H1 (cell line): ENCODE results near the gene DGCR8.

ENCODE experiments used
- ATF3 ChIP-seq: IDR thresholded peaks from 2 replicates; pipeline ENCODE4 v1.6.1; 2011; ENCODE audit warnings: low read depth, mild to moderate bottlenecking, low read length; ENCODE audit not compliant: insufficient read depth
- EP300 ChIP-seq, 2 experiments: IDR thresholded peaks; 1 replicate in 1 of 2; 2 replicates in 1 of 2; pipeline ENCODE4 v1.6.1; 2011 to 2012; ENCODE audit warnings: low read depth in 2 of 2, low read length in 2 of 2, mild to moderate bottlenecking in 2 of 2, borderline replicate concordance in 1 of 2, inconsistent platforms in 1 of 2, moderate library complexity in 1 of 2
- EZH2 ChIP-seq: fragments of 200-600 bp; sonication (generic); IDR thresholded peaks from 2 replicates; pipeline ENCODE4 v1.7.1; 2012; ENCODE audit warnings: low read depth, mild to moderate bottlenecking, moderate library complexity, low read length, inconsistent platforms; ENCODE audit not compliant: severe bottlenecking
- FOSL1 ChIP-seq: IDR thresholded peaks from 2 replicates; pipeline ENCODE4 v1.6.1; 2011; ENCODE audit warnings: mild to moderate bottlenecking, low read depth, low read length, moderate library complexity; ENCODE audit not compliant: insufficient read depth
- JUND ChIP-seq: IDR thresholded peaks from 2 replicates; pipeline ENCODE4 v1.6.1; 2011; ENCODE audit warnings: mild to moderate bottlenecking, improper control_type of control experiment, low read length
- PHF8 ChIP-seq: fragments of 200-600 bp; sonication (generic); conservative IDR thresholded peaks from 2 replicates; pipeline ENCODE4 v1.7.1; 2012; ENCODE audit warnings: low read depth, mild to moderate bottlenecking, inconsistent platforms, low read length, moderate library complexity
- POLR2A ChIP-seq, 2 experiments: IDR thresholded peaks; 1 replicate in 1 of 2; 2 replicates in 1 of 2; pipeline ENCODE4 v1.6.1; 2011; ENCODE audit warnings: low read depth in 2 of 2, low read length in 2 of 2, mild to moderate bottlenecking in 2 of 2; ENCODE audit errors: control extremely low read depth in 1 of 2
- RFX5 ChIP-seq: IDR thresholded peaks from 2 replicates; pipeline ENCODE4 v1.6.1; 2011; ENCODE audit warnings: low read depth, low read length, improper control_type of control experiment, borderline replicate concordance
- SUZ12 ChIP-seq: fragments of 200-600 bp; sonication (generic); IDR thresholded peaks from 2 replicates; pipeline ENCODE4 v1.6.1; 2012; ENCODE audit warnings: mild to moderate bottlenecking, inconsistent platforms, low read length, moderate library complexity, mixed read lengths
- TAF1 ChIP-seq: IDR thresholded peaks from 2 replicates; pipeline ENCODE4 v1.6.1; 2011; ENCODE audit warnings: mild to moderate bottlenecking, low read depth, low read length
- ZNF274 ChIP-seq: IDR thresholded peaks from 2 replicates; pipeline ENCODE4 v1.7.0; 2012; ENCODE audit warnings: low read length, borderline replicate concordance; ENCODE audit errors: extremely low read depth
- TF ChIP-seq, protein P1 (sequence below), 3 experiments: IDR thresholded peaks; 1 replicate in 2 of 3; 2 replicates in 1 of 3; pipeline versions ENCODE4 v1.5.1 to v1.6.1; 2011; ENCODE audit warnings: low read length in 3 of 3, mild to moderate bottlenecking in 3 of 3, inconsistent platforms in 2 of 3, low read depth in 1 of 3, moderate library complexity in 1 of 3; ENCODE audit not compliant: insufficient read depth in 1 of 3; ENCODE audit errors: control extremely low read depth in 1 of 3
- TF ChIP-seq, protein P2 (sequence below): IDR thresholded peaks from 2 replicates; pipeline ENCODE4 v1.6.1; 2012; ENCODE audit warnings: inconsistent platforms

GRCh38 chr22:20157430-20158183 is 77.6 kb downstream of the DGCR8 start:
- TF ChIP-seq RFX5: no peak
- no peak for TF ChIP-seq EP300 (IDR thresholded peaks at IDR 0.05; ENCODE audit: borderline replicate concordance in 1 of 2, low read depth in 2 of 2, low read length in 2 of 2)
- no peak for TF ChIP-seq ZNF274
- TF ChIP-seq, protein P1, sequence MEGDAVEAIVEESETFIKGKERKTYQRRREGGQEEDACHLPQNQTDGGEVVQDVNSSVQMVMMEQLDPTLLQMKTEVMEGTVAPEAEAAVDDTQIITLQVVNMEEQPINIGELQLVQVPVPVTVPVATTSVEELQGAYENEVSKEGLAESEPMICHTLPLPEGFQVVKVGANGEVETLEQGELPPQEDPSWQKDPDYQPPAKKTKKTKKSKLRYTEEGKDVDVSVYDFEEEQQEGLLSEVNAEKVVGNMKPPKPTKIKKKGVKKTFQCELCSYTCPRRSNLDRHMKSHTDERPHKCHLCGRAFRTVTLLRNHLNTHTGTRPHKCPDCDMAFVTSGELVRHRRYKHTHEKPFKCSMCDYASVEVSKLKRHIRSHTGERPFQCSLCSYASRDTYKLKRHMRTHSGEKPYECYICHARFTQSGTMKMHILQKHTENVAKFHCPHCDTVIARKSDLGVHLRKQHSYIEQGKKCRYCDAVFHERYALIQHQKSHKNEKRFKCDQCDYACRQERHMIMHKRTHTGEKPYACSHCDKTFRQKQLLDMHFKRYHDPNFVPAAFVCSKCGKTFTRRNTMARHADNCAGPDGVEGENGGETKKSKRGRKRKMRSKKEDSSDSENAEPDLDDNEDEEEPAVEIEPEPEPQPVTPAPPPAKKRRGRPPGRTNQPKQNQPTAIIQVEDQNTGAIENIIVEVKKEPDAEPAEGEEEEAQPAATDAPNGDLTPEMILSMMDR (IDR thresholded peaks at IDR 0.05; ENCODE audit: control extremely low read depth in 1 of 3, insufficient read depth in 1 of 3, low read depth in 1 of 3, low read length in 3 of 3): no peak
- TF ChIP-seq SUZ12: no peak
- TF ChIP-seq ATF3: no peak
- no peak for TF ChIP-seq FOSL1
- no peak for TF ChIP-seq PHF8
- no peak for TF ChIP-seq EZH2
- TF ChIP-seq POLR2A (IDR thresholded peaks at IDR 0.05; ENCODE audit: control extremely low read depth in 1 of 2, low read depth in 2 of 2, low read length in 2 of 2): no peak
- TF ChIP-seq, protein P2, sequence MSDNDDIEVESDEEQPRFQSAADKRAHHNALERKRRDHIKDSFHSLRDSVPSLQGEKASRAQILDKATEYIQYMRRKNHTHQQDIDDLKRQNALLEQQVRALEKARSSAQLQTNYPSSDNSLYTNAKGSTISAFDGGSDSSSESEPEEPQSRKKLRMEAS: no peak
- no peak for TF ChIP-seq JUND
- TF ChIP-seq TAF1: no peak
